ENCODE results near the gene STEAP3.

STEAP3 gene

DNA sequence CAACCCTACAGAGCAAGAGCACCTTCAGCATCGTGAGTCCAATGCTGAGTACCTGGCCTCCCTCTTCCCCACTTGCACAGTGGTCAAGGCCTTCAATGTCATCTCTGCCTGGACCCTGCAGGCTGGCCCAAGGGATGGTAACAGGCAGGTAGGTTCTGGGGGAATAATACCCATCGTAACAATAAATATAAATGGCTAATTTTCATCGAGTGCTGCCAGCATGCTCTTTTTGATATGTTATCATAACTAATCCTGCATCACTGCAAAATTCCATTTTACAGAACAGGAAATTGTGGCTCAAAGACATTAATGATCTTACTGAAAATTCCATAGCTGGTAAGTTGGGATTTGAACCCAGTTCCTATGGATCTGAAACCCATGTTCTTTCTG, 22.2 kb downstream of the STEAP3 start:
- TF ChIP-seq SIN3A (IDR thresholded peaks at IDR 0.05; ENCODE audit: borderline replicate concordance, insufficient read depth, low read length) (no peak), FOXP2 (optimal IDR thresholded peaks at IDR 0.05; ENCODE audit: borderline replicate concordance, extremely low read depth, extremely low read length, insufficient read depth) (no peak), TAF1 (IDR thresholded peaks at IDR 0.05; ENCODE audit: borderline replicate concordance, insufficient read depth, low read length) (no peak), POLR2AphosphoS5 (IDR thresholded peaks at IDR 0.05; ENCODE audit: low read depth, low read length) (no peak), REST (IDR thresholded peaks at IDR 0.05; ENCODE audit: insufficient read depth in 1 of 2, low read depth in 2 of 2, low read length in 2 of 2) (no peak)

GRCh38 chr2:119246884-119247843, 23.5 kb downstream of the STEAP3 start:
- TF ChIP-seq FOXP2 (optimal IDR thresholded peaks at IDR 0.05; ENCODE audit: borderline replicate concordance, extremely low read depth, extremely low read length, insufficient read depth), result no peak
- TF ChIP-seq REST (IDR thresholded peaks at IDR 0.05; ENCODE audit: insufficient read depth in 1 of 2, low read depth in 2 of 2, low read length in 2 of 2), result no peak
- TF ChIP-seq TAF1 (IDR thresholded peaks at IDR 0.05; ENCODE audit: borderline replicate concordance, insufficient read depth, low read length), result no peak
- no peak for TF ChIP-seq POLR2AphosphoS5 (IDR thresholded peaks at IDR 0.05; ENCODE audit: low read depth, low read length)
- no peak for TF ChIP-seq SIN3A (IDR thresholded peaks at IDR 0.05; ENCODE audit: borderline replicate concordance, insufficient read depth, low read length)

DNA sequence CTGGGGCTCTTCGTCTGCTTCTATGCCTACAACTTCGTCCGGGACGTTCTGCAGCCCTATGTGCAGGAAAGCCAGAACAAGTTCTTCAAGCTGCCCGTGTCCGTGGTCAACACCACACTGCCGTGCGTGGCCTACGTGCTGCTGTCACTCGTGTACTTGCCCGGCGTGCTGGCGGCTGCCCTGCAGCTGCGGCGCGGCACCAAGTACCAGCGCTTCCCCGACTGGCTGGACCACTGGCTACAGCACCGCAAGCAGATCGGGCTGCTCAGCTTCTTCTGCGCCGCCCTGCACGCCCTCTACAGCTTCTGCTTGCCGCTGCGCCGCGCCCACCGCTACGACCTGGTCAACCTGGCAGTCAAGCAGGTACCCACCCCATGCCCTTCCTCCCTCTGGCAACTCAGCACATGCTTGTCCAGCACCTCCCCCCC, 24.2 kb downstream of the STEAP3 start:
- no peak for TF ChIP-seq FOXP2 (optimal IDR thresholded peaks at IDR 0.05; ENCODE audit: borderline replicate concordance, extremely low read depth, extremely low read length, insufficient read depth)
- TF ChIP-seq SIN3A (IDR thresholded peaks at IDR 0.05; ENCODE audit: borderline replicate concordance, insufficient read depth, low read length), result no peak
- TF ChIP-seq POLR2AphosphoS5 (IDR thresholded peaks at IDR 0.05; ENCODE audit: low read depth, low read length), result no peak
- no peak for TF ChIP-seq REST (IDR thresholded peaks at IDR 0.05; ENCODE audit: insufficient read depth in 1 of 2, low read depth in 2 of 2, low read length in 2 of 2)
- no peak for TF ChIP-seq TAF1 (IDR thresholded peaks at IDR 0.05; ENCODE audit: borderline replicate concordance, insufficient read depth, low read length)

GRCh38 chr2:119248311-119248710, 24.7 kb downstream of the STEAP3 start:
- TF ChIP-seq TAF1 (IDR thresholded peaks at IDR 0.05; ENCODE audit: borderline replicate concordance, insufficient read depth, low read length), result no peak
- no peak for TF ChIP-seq POLR2AphosphoS5 (IDR thresholded peaks at IDR 0.05; ENCODE audit: low read depth, low read length)
- TF ChIP-seq REST (IDR thresholded peaks at IDR 0.05; ENCODE audit: insufficient read depth in 1 of 2, low read depth in 2 of 2, low read length in 2 of 2), result no peak
- no peak for TF ChIP-seq SIN3A (IDR thresholded peaks at IDR 0.05; ENCODE audit: borderline replicate concordance, insufficient read depth, low read length)
- TF ChIP-seq FOXP2 (optimal IDR thresholded peaks at IDR 0.05; ENCODE audit: borderline replicate concordance, extremely low read depth, extremely low read length, insufficient read depth), result no peak

Measured in PFSK-1 (cell line).